Measurements from ENCODE around the gene SDS.

GRCh38 chr12:113436586-113436985 lies 32.9 kb upstream of the SDS start:
- TF ChIP-seq CTCF (IDR thresholded peaks at IDR 0.05) (no peak), EP300 (IDR thresholded peaks at IDR 0.05) (no peak)
